HG02852 (cell line): ENCODE results near the gene CLMP.
"Not testable (repeated sequence)": the region's sequence is repeated elsewhere in the genome, so short reads cannot be mapped to it uniquely, and the experiment has no call there.

ENCODE experiments used
- ATAC-seq: cut with Tn5 transposase; IDR thresholded peaks from one replicate; pipeline ENCODE4 v1.9.1; 2021; ENCODE audit warnings: mild to moderate bottlenecking, moderate library complexity; ENCODE audit not compliant: unreplicated experiment

The CLMP gene

GRCh38 chr11:123139206-123139605 is 55.8 kb downstream of the CLMP start:
- no peak for ATAC-seq

GRCh38 chr11:123137431-123138224 is 57.4 kb downstream of the CLMP start:
- no peak for ATAC-seq

GRCh38 chr11:123135863-123136446 is 59.1 kb downstream of the CLMP start:
- ATAC-seq: no peak

DNA sequence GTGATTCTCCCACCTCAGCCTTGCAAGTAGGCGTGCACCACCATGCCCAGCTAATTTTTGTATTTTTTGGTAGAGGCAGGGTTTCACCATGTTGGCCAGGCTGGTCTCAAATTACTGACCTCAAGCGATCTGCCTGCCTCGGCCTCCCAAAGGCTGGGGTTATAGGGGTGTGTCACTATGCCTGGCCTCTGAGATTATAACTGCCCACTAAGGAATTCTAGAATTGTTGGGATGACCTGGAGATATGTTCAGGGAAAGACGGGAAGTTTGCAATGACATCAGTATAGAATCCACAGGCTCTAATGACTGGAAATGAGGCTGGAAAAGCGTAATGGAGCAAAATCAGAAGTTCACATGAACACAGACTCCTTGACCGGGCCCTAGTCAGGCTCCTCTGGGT is 62.2 kb downstream of the CLMP start:
- ATAC-seq: no peak

- not testable (repeated sequence) for ATAC-seq
Measured at GRCh38 chr11:123132034-123132766, 62.8 kb downstream of the CLMP start.

- ATAC-seq: no peak
Measured at GRCh38 chr11:123129920-123130319, 65.1 kb downstream of the CLMP start.

DNA sequence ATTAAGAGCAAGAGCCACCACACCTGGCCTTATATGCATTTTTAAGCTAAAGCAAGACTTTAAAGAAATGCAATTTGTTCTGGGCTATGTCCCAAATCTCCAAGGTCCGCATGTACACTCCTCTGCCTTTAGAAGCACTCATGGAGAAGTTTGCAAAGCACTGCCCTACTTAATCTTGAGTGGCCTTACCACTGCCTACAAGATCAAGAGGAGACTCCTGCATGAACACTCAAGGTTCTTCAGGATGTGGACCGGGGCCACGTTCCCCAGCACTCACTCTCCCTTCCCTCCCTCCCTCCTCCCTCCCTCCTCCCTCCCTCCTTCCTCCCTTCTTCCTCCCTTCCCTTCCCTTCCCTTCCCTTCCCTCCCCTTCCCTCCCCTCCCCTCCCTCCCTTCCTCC is 69.9 kb downstream of the CLMP start:
- no peak for ATAC-seq

GRCh38 chr11:123122852-123123251 is 72.2 kb downstream of the CLMP start:
- no peak for ATAC-seq

GRCh38 chr11:123122341-123122740 is 72.7 kb downstream of the CLMP start:
- no peak for ATAC-seq

GRCh38 chr11:123116486-123116885 is 78.6 kb downstream of the CLMP start:
- no peak for ATAC-seq

DNA sequence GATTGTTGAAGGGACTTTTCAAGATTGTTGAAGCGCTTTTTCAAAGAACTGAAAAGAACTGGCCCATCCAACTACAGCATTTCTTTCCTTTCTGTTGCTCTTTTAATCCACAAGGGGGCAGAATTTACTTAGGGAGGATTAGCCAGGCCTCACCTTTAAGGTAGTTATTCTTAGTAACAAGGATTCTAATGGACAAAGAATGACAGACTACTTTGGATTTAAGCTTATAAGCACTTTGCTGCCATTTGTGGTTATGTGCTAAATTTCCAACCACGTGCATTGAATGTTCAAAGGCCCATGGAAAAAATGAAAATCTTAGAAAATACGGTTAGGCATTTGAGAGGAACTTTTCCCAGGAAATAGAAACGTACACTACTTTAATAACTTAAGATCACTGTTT is 83.6 kb downstream of the CLMP start:
- ATAC-seq: no peak

DNA sequence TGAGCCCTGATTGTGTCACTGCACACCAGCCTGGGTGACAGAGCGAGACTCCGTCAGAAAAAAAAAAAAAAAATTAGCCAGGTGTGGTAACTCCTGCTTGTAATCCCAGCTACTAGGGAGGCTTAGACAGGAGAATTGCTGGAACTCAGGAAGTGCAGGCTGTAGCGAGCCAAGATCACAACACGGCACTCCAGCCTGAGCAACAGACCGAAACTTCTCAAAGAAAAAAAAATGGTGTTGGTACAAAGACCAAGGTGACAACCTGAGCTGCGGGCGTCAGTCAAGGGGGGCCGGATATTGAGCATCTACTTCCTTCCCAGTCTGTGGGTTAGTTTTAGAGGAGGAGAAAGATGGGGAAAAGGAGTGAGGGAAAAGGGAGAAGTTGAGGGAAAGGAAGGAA is 84.7 kb downstream of the CLMP start:
- ATAC-seq: no peak

DNA sequence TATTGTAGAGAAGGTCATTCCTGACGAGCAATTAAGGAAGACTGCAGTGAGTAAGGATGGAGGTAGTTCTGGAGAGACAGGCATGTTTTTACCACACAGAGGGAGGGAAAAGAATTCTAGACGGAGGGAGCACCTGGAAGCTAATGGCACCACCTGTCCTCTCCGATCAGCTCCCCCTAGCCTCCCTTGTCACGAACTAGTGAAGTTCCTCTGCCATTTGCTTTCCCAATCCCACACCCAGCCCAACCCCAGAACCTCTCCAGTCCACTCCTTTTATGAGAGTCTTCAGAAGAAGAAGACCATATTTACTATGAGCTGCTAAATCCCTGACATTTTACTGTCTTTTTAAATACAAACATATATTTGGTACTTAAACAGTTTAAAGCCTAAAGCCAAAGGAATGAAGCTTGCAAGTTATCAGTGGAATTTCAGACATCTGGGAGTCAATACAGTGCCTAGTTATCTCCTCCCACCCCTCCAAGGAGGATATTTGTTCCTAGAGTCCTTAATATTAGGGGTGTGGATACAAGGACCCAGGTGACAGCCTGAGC is 87.0 kb downstream of the CLMP start:
- ATAC-seq: no peak

- no peak for ATAC-seq
Measured at GRCh38 chr11:123104697-123105096, 90.4 kb downstream of the CLMP start.

GRCh38 chr11:123103326-123103980 is 91.6 kb downstream of the CLMP start:
- ATAC-seq: no peak

GRCh38 chr11:123100379-123101085 is 94.5 kb downstream of the CLMP start:
- ATAC-seq: no peak

DNA sequence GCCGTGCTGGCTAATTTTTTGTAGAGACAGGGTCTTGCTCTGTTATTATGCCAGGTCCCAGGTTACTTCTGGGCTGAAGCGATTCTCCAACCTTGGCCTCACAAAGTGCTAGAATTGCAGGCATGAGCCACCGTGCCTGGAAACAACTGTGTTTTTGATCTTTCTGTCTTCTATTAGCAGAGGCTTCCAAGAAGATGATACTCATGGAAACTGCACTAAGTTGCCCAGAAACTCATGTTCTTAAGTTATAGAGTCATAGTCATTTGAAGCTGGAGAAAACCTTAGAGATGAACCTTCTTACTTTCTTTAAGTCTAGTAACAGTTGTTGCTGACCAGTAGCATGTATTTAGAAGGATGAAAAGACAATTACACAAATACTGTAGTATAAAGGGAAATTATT is 96.1 kb downstream of the CLMP start:
- ATAC-seq: no peak

GRCh38 chr11:123093739-123094138 is 101.3 kb downstream of the CLMP start:
- ATAC-seq: no peak

- no peak for ATAC-seq
Measured at GRCh38 chr11:123091506-123091905, 103.5 kb downstream of the CLMP start.

- not testable (repeated sequence) for ATAC-seq
Measured at GRCh38 chr11:123090168-123090567, 104.9 kb downstream of the CLMP start.
